GM12873 (cell line): ENCODE results near the gene COQ9.

Source experiments
- TF ChIP-seq, protein P1 (sequence below): IDR thresholded peaks from 2 replicates; pipeline ENCODE4 v1.5.1; 2012; ENCODE audit warnings: low read depth, mild to moderate bottlenecking, moderate library complexity, low read length, control low read depth; ENCODE audit not compliant: insufficient read depth; ENCODE audit errors: missing control alignments

COQ9 gene

DNA sequence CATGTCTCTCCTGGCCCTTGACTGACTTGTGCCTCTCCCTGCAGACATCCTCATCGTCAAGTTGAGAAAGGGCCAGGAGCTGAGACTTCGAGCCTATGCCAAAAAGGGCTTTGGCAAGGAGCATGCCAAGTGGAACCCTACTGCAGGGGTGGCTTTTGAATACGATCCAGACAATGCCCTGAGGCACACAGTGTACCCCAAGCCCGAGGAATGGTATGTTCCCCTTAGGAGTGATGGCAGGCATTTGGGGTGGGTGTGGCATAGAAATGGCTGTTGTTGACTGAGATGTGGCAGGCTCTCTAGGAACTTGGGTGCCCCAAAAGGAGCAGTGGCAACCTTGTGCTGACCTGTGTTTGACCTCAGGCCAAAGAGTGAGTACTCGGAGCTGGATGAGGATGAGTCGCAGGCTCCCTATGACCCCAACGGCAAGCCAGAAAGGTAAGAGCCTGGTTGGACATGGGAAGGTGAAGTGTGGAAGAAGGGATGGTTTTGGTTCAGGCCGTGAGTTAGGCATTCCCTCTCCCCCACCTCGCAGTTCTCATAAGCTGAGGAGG, 22.7 kb downstream of the COQ9 start:
- TF ChIP-seq, protein P1, sequence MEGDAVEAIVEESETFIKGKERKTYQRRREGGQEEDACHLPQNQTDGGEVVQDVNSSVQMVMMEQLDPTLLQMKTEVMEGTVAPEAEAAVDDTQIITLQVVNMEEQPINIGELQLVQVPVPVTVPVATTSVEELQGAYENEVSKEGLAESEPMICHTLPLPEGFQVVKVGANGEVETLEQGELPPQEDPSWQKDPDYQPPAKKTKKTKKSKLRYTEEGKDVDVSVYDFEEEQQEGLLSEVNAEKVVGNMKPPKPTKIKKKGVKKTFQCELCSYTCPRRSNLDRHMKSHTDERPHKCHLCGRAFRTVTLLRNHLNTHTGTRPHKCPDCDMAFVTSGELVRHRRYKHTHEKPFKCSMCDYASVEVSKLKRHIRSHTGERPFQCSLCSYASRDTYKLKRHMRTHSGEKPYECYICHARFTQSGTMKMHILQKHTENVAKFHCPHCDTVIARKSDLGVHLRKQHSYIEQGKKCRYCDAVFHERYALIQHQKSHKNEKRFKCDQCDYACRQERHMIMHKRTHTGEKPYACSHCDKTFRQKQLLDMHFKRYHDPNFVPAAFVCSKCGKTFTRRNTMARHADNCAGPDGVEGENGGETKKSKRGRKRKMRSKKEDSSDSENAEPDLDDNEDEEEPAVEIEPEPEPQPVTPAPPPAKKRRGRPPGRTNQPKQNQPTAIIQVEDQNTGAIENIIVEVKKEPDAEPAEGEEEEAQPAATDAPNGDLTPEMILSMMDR, result no peak

DNA sequence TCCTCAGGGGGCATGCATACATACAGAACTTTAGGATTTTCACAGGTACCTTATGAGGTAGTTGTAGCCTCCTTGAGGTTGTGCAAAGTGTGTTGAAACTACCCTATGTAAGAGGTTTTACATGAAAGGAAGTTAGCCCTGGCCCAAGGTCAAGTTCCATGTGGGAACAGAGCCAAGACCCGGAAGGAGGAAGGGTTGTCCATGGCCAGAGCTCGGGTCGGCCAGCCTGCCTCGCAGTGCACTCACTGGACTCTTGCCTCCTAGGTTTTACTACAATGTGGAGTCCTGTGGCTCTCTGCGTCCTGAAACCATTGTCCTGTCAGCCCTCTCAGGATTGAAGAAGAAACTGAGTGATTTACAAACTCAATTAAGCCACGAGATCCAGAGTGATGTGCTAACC, 23.4 kb downstream of the COQ9 start:
- TF ChIP-seq, protein P1, result no peak

DNA sequence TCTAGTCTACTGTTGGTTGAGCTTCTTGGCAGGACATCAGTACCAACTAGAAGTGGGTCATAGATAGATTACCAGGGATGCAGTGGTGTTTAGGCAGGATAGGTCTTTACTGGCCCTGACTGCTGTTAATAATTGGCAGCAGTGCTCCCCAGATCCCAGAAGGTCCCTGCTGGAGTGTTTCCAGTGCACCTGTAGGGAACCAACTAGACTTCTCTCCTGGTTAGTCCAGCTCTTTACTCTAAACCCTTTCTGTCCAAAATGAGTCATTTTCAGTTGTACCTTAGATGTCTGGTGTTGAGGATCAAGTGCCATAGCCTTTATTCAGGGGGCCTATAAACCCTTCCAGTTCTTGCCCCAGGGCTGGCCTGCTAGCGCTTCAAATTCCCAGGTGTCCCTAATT, 23.9 kb downstream of the COQ9 start:
- TF ChIP-seq, protein P1, result no peak

DNA sequence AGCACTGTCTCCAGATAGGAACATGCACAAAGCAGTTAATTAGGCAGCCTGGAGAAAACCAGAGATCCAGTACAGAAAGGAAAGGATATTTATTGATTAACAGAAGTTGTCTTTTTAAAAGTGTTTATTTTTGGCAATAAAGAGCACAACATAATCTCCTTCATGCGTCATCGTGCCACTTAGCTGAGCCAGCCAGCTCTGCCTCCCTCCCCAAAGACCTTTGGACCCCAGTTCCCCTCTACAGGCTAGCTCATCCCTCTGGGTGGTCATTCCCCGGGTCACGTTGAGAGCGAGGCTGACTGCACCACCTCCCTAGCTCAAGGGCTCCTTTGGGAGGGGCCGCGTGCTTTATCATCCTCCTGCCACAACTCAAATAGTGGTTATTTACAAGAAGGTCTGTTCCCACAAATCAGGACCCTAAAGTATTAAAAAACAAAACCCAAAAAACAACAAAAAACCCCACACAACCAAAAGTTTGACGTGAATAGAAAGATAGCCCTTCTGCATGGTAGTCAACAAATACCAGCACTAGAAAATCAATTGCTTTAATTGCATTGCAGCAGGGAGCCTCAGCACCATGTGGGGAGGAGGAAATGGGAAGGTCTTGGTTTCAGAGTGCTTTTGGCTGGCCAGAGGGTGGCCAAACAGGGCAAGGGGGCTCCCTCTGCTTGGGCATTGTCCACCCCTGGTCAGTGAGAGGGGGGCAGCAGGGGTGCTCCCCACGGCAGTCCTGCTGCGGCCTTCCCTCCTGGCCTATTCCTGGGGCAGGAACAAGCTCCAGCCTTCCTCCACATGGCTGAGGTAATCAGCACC, 24.8 kb downstream of the COQ9 start:
- TF ChIP-seq, protein P1, result no peak

DNA sequence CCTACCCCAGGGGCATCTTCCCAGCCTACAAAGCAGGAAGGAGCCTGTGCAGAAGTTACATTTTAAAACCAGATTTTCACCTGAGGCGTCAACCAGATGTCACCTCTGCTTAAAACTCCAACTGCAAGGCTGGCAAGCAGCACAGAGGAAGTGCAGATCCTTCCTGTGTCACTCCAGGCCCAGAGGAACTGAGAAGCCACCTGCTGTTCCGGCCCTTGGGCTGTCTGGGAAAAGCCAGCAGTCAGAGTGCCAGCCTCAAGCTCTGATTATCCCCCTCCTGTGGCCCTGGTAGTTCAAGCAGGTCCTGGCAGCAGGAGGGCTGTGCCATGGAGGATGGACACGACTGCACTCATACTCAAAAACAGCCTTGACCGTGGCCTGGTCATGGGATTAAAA, 25.4 kb downstream of the COQ9 start:
- TF ChIP-seq, protein P1, result no peak

DNA sequence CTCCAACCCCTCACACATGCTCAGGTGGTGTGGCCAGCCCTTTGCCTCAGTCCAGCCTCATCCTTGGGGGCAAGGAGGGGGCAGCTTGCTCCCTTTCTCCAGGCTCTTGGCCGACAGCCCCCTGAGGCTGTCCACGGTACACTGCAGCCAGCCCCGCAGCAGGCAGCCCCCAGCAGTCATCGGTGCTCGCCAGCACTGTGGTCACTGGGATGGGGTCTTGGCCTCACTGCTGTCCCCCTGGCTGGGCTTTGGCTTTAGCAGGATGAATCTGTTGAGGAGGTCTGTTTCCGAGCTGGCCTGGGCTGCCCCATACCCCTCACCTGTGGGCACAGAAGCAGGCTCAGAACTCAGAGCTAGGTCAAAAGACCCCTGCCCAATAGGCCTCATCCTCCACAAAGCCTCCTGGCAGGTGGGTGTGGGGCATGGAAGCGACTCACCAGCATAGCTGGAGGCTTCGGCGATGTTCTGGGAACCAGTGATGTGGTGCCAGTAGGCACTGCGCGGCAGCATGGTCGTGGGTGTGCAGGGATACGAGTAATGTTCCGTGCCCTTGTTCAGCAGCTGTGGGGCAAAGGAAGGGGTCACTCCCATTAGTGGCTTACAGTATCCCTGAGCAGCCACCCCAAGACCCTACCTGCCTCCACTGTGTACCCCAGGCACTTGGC, 26.0 kb downstream of the COQ9 start:
- TF ChIP-seq, protein P1, result no peak

DNA sequence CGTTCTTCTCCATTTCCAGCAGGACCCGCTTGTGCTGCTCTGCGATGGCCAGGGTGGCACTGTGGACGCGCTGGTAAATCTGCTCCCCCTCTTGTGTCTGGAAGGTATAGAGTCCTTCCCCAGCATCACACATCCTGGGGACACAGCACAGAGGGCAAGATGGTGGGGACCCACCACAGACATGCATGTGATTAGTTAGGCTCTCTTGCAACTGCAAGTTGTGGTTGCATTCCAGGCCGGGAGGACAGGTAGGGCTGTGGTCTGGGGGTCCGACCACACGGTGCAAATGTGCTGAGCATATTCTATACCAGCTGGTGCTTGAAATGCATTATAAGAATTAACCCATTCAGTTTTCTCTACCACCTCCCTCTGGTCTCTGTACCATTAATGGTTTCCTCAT, 26.6 kb downstream of the COQ9 start:
- TF ChIP-seq, protein P1, result no peak
